Testis (tissue), 2 donors: ENCODE results near the gene TNXB.

Experiments
- POLR2A ChIP-seq: fragments of 450-650 bp; IDR thresholded peaks from one replicate; pipeline ENCODE4 v1.6.1; 2017; ENCODE audit warnings: antibody characterized with exemption, mild to moderate bottlenecking, moderate library complexity
- TF ChIP-seq, protein P1 (sequence below), 3 experiments: fragments of 450-650 bp in 2 of 3; fragments of 200-600 bp in 1 of 3; sonication (generic) in 1 of 3; IDR thresholded peaks; one replicate each; pipeline ENCODE4 v1.5.1; 2016 to 2019; ENCODE audit warnings: antibody characterized with exemption in 3 of 3, mild to moderate bottlenecking in 2 of 3, moderate library complexity in 1 of 3

DNA sequence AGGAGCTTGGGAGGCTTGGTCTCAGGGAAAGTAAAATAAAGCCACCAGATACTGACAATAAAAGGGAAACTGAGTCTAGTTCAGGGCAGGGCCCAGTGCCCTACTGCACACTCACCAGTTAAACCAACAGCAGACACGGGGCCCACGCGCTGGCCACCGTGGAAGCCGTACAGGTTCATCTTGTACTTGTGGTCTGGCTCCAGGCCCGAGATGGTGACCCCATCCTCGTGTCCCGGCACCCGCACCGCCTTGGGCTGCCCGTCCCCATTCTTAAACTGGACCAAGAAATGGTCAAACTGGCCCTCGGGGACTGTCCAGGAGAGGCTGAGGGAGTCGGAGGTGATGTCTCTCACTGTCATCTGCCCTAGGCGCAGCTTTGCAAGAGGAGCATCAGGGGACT is 44.4 kb downstream of the TNXB start:
- TF ChIP-seq, protein P1, sequence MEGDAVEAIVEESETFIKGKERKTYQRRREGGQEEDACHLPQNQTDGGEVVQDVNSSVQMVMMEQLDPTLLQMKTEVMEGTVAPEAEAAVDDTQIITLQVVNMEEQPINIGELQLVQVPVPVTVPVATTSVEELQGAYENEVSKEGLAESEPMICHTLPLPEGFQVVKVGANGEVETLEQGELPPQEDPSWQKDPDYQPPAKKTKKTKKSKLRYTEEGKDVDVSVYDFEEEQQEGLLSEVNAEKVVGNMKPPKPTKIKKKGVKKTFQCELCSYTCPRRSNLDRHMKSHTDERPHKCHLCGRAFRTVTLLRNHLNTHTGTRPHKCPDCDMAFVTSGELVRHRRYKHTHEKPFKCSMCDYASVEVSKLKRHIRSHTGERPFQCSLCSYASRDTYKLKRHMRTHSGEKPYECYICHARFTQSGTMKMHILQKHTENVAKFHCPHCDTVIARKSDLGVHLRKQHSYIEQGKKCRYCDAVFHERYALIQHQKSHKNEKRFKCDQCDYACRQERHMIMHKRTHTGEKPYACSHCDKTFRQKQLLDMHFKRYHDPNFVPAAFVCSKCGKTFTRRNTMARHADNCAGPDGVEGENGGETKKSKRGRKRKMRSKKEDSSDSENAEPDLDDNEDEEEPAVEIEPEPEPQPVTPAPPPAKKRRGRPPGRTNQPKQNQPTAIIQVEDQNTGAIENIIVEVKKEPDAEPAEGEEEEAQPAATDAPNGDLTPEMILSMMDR (IDR thresholded peaks at IDR 0.05), result no peak
- no peak for TF ChIP-seq POLR2A
